Mesothelial cell of epicardium (in vitro differentiated cells): Measurements from ENCODE around the gene RNU2-1. TPM values are rescaled to one million over a fixed set of nuclear protein-coding genes. Genes with fewer than 3 reads are reported as not detected.
A peak's percentile ranks its signal among the peaks of the same experiment; 100 is the strongest.

Source experiments
- DNase-seq, 2 experiments: peaks; one replicate each; pipeline ENCODE4 v3.0.0; 2021; ENCODE audit warnings: low spot score in 2 of 2; ENCODE audit not compliant: unreplicated experiment in 2 of 2
- H3K27ac Mint-ChIP-seq: 2 replicates; pipeline ENCODE4 v1.8.0; 2021; ENCODE audit warnings: mixed read lengths
- H3K27me3 Mint-ChIP-seq: 2 replicates; pipeline ENCODE4 v1.8.0; 2021; ENCODE audit warnings: low read depth, mixed read lengths
- H3K36me3 Mint-ChIP-seq: 2 replicates; pipeline ENCODE4 v1.8.0; 2021; ENCODE audit warnings: mixed read lengths
- H3K4me1 Mint-ChIP-seq: 2 replicates; pipeline ENCODE4 v1.8.0; 2021; ENCODE audit warnings: mixed read lengths
- H3K4me3 Mint-ChIP-seq: 2 replicates; pipeline ENCODE4 v1.8.0; 2021; ENCODE audit warnings: mild to moderate bottlenecking, moderate library complexity, mixed read lengths
- H3K9me3 Mint-ChIP-seq: 2 replicates; pipeline ENCODE4 v1.8.0; 2021; ENCODE audit warnings: mixed read lengths
- CTCF ChIP-seq: fragments of 200-600 bp; sonication (generic); IDR thresholded peaks from one replicate; pipeline ENCODE4 v1.5.0; 2021; ENCODE audit warnings: antibody characterized with exemption; ENCODE audit not compliant: unreplicated experiment
- total RNA-seq: library from RNA; stranded (reverse); gene quantifications from 3 replicates; pipeline ENCODE4 v1.2.1, GENCODE V29; 2021

Gene RNU2-1
- total RNA-seq, 1 donor from 2014 or later, result 7,362 TPM

- H3K4me3 Mint-ChIP-seq, result no peak overlapping the region
- H3K36me3 Mint-ChIP-seq, result no peaks in the 10 kb centered on the region
- H3K27me3 Mint-ChIP-seq, result no peaks in the 10 kb centered on the region
- no peaks in the 10 kb centered on the region for H3K4me1 Mint-ChIP-seq
- no peaks in the 10 kb centered on the region for H3K9me3 Mint-ChIP-seq
- no peak for TF ChIP-seq CTCF
- DNase-seq, result no peak
- H3K27ac Mint-ChIP-seq, result no peak overlapping the region
Measured at GRCh38 chr17:43226393-43226792, 7.4 kb downstream of the RNU2-1 start.

- Mint-ChIP-seq H3K9me3 (no peaks in the 10 kb centered on the region), H3K27ac (no peak overlapping the region), H3K4me3 (no peak overlapping the region), H3K36me3 (no peaks in the 10 kb centered on the region), H3K4me1 (no peaks in the 10 kb centered on the region), H3K27me3 (no peaks in the 10 kb centered on the region)
- TF ChIP-seq CTCF, result no peak
- peak in 1 of 2 experiments; percentile 30 for DNase-seq
Measured at GRCh38 chr17:43224146-43224705, 9.6 kb downstream of the RNU2-1 start.

DNA sequence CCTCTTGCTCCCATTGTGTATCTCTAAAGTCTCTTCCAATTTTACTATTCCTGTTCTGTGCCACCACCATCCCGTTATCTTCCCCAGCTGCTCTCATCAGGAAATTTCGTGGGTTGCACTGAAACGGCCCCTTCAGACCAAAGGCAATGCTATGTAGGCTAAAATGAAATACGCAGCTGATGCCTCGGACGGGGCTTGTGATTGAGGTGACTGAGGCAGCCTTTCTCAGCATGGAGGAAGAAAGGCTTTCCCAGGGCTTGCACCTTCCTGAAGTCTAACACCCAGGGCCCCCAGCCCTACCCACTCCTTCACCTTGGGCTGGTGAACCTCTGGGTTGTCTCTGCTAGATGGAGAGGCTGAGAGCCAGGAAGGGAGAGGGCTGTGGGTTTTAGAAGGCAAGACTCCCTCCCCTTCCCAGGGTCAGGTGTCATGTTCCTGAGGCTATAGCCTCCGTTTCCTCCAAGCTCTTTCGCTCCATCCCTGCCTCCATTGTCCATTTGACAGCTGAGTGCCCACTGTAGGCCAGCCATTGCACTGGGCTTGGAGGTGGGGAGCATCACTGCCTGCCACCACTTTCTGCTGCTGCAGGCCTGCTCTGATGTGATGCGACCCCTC is 13.2 kb downstream of the RNU2-1 start:
- Mint-ChIP-seq H3K4me3 (no peak overlapping the region), H3K27ac (no peak overlapping the region), H3K27me3 (no peaks in the 10 kb centered on the region), H3K4me1 (no peaks in the 10 kb centered on the region), H3K36me3 (peaks cover 4% of the 10 kb centered on the region), H3K9me3 (no peaks in the 10 kb centered on the region)
- DNase-seq, result peak in 1 of 2 experiments; percentile 26
- TF ChIP-seq CTCF, result no peak

GRCh38 chr17:43219746-43220380 is 13.9 kb downstream of the RNU2-1 start:
- H3K27ac Mint-ChIP-seq, result no peak overlapping the region
- peaks cover 4% of the 10 kb centered on the region for H3K36me3 Mint-ChIP-seq
- no peak for DNase-seq
- no peaks in the 10 kb centered on the region for H3K4me1 Mint-ChIP-seq
- no peak for TF ChIP-seq CTCF
- no peaks in the 10 kb centered on the region for H3K9me3 Mint-ChIP-seq
- H3K4me3 Mint-ChIP-seq, result no peak overlapping the region
- no peaks in the 10 kb centered on the region for H3K27me3 Mint-ChIP-seq

GRCh38 chr17:43219001-43219400 is 14.8 kb downstream of the RNU2-1 start:
- H3K9me3 Mint-ChIP-seq, result no peaks in the 10 kb centered on the region
- no peaks in the 10 kb centered on the region for H3K4me1 Mint-ChIP-seq
- no peak for TF ChIP-seq CTCF
- H3K36me3 Mint-ChIP-seq, result peaks cover 4% of the 10 kb centered on the region
- peak in 1 of 2 experiments; percentile 25 for DNase-seq
- no peaks in the 10 kb centered on the region for H3K27me3 Mint-ChIP-seq
- no peak overlapping the region for H3K27ac Mint-ChIP-seq
- H3K4me3 Mint-ChIP-seq, result no peak overlapping the region
